D721Med (cell line): Measurements from ENCODE around the gene RFLNA.
A peak's percentile ranks its signal among the peaks of the same experiment; 100 is the strongest.

Experiments used
- DNase-seq: peaks from one replicate; pipeline ENCODE4 v3.0.0; 2011; ENCODE audit warnings: low spot score; ENCODE audit not compliant: insufficient read length
- FAIRE-seq: peaks from 2 replicates; lab custom pipeline; 2011; peaks lifted over from hg19 to GRCh38; lab: Jason Lieb, UNC
- TF ChIP-seq, protein P1 (sequence below): IDR thresholded peaks from 2 replicates; pipeline ENCODE4 v1.5.1; 2012; ENCODE audit warnings: mild to moderate bottlenecking, control low read depth; ENCODE audit not compliant: insufficient read depth; ENCODE audit errors: missing control alignments

The RFLNA gene

DNA sequence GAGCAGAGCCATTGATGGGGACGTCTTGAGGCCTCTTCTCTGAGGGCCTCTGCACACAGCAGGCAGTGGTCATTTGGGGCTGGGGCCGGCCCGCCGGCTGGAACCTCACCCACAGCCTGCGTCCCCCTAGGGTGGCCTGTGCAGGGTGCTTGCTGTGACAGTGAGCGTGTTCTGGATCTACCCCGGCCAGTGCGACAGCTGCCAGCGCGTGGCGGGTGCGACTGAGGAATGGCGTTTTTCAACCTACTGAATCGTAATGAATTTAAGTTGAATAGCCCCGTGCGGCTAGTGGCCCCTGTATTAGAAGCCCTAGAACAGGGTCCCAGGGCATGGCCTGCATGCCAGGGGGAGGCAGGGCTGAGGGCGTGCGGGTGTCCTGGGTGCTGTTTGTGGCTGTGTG, 13.8 kb downstream of the RFLNA start:
- TF ChIP-seq, protein P1, sequence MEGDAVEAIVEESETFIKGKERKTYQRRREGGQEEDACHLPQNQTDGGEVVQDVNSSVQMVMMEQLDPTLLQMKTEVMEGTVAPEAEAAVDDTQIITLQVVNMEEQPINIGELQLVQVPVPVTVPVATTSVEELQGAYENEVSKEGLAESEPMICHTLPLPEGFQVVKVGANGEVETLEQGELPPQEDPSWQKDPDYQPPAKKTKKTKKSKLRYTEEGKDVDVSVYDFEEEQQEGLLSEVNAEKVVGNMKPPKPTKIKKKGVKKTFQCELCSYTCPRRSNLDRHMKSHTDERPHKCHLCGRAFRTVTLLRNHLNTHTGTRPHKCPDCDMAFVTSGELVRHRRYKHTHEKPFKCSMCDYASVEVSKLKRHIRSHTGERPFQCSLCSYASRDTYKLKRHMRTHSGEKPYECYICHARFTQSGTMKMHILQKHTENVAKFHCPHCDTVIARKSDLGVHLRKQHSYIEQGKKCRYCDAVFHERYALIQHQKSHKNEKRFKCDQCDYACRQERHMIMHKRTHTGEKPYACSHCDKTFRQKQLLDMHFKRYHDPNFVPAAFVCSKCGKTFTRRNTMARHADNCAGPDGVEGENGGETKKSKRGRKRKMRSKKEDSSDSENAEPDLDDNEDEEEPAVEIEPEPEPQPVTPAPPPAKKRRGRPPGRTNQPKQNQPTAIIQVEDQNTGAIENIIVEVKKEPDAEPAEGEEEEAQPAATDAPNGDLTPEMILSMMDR, result no peak
- FAIRE-seq (no peak), DNase-seq (no peak)

DNA sequence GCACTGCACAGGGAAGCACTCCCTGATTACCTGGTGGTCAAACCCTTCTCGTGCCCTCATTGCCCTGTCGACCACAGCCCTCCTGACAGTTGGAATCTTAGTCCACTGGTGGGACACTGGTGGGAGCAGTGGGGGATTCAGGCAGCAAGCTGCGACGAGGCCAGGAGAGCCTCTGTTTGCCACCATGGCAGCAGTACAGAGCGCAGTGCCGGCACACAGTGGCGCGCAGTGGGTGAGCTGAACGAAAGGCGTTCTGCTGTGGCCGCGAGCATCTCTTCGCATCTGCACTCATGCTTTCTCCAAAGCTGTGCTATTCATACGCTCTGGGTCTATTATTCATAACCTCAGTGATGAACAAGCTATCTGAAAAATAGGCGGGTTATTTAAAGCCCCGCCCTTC, 14.3 kb downstream of the RFLNA start:
- FAIRE-seq (no peak), DNase-seq (peak; percentile 10)
- TF ChIP-seq, protein P1, result no peak

DNA sequence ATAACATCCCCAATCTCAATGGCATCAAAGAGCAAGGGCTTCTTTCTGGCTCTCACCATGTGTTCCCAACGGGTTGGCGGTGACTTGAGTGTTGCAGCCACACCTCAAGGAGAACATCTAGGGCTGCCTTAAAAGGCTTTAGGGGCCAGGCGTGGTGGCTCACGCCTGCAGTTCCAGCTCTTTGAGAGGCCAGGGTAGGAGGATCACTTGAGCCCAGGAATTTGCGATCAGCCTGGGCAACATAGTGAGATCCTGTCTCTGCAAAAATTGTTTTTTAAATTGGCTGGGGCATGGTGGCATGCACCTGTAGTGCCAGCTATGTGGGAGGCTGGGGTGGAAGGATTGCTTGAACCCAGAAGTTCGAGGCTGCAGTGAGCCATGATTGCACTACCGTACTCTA, 14.9 kb downstream of the RFLNA start:
- TF ChIP-seq, protein P1, result no peak
- no peak for FAIRE-seq
- DNase-seq, result no peak

DNA sequence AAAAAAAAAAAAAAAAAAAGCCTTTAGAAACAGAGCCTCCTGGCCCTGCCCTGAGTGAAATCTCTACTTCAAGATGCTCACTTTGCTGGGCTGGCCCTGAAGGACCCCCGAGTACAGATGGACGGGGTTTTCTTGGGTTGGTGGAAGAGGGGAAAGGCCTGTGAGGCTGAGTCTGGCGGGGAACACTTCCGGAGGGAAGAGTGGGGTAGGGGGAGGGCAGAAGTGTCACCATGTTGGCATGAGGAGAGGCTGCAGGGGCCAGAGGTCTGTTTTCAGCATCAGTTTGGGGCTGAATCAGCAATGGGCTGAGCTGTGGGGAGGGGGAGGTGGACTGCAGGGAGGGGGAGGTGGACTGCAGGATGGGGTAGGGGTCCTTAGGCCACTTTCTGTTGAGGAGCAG, 15.3 kb downstream of the RFLNA start:
- TF ChIP-seq, protein P1, result no peak
- peak; percentile 16 for DNase-seq
- FAIRE-seq, result no peak

DNA sequence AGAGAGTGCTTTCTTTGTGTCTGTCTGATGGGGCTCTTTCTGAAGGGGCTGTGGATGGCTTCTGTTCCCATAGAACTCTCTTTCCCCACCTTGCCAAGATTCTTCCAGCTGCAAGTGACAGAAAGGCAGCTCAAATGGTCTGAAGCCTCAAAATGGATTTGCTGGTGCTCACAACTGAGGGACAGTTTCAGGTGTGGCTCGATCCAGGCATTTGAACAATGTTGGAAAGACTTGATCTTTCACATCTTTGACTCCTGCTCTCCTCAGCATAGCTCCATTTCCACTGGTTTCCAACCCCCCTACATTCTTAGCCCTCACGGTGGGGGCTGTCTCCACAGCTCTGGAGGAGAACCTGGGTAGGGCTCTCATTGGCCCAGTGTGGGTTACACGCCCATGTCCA, 15.9 kb downstream of the RFLNA start:
- DNase-seq (peak; percentile 16), FAIRE-seq (no peak)
- TF ChIP-seq, protein P1, result no peak

DNA sequence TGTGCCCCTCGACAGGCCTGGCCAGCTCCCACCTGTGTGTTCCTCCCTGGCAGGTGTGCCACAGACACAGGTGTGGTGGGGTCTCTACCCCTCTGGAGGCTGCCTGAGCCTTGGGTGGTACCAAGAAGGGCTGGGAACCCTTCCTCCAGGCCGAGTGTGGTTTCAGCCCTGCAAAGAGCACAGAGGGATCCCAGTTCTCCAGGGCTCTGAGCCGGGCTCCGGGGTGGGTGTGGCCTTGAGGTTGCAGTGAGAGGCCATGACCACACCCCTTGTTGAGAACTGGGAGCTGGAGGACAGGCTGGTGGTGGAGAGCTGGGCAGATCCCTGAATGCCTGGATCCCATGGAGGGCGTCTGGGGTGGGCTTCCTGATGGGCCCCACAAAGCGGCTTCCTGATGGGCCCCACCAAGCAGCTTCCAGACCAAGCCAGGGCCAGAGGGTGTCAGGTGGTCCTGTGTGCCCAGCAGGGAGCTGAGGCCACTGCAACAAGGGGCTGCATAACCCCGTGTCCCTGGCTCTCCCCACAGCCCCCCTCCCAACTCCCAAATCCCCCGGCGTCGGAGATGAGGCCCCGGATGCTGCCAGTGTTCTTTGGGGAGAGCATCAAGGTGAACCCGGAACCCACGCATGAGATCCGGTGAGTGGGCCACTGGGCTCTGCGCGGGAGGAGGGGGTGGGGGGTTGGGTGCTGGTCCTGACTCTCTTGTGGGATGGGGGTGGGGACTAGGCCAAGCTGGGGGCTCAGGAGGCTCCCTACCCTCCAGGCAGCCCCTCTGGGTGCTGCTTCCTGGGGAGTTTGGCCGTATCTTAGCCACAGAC, 16.6 kb downstream of the RFLNA start:
- DNase-seq (peak; percentile 22), FAIRE-seq (no peak)
- TF ChIP-seq, protein P1, result no peak

GRCh38 chr12:124312601-124313000, 17.7 kb downstream of the RFLNA start:
- DNase-seq (no peak), FAIRE-seq (no peak)
- TF ChIP-seq, protein P1, result no peak
